Muscle layer of colon (tissue), 2 donors: ENCODE measurements around the gene CIRBP.
"Not testable (repeated sequence)": the region's sequence is repeated elsewhere in the genome, so short reads cannot be mapped to it uniquely, and the experiment has no call there.

Experiments
- H3K27ac ChIP-seq: one replicate; pipeline ENCODE4 v1.7.0; 2013; ENCODE audit warnings: low read depth, mild to moderate bottlenecking, low read length, moderate library complexity
- H3K27me3 ChIP-seq, 2 donors: one replicate each; pipeline ENCODE4 v1.7.0; 2013; ENCODE audit warnings: low read length in 2 of 2, mild to moderate bottlenecking in 2 of 2; ENCODE audit not compliant: insufficient read depth in 2 of 2, control insufficient read depth in 1 of 2
- H3K36me3 ChIP-seq: one replicate; pipeline ENCODE4 v1.7.0; 2013; ENCODE audit warnings: mild to moderate bottlenecking, low read length; ENCODE audit not compliant: insufficient read depth
- H3K4me1 ChIP-seq: one replicate; pipeline ENCODE4 v1.7.0; 2013; ENCODE audit warnings: mild to moderate bottlenecking, low read length; ENCODE audit not compliant: insufficient read depth
- H3K4me3 ChIP-seq, 2 donors: one replicate each; pipeline ENCODE4 v1.7.0; 2013; ENCODE audit warnings: low read length in 2 of 2, low read depth in 1 of 2, mild to moderate bottlenecking in 1 of 2, moderate library complexity in 1 of 2
- H3K9ac ChIP-seq: one replicate; pipeline ENCODE4 v1.7.0; 2013; ENCODE audit warnings: low read length
- H3K9me3 ChIP-seq: one replicate; pipeline ENCODE4 v1.7.0; 2013; ENCODE audit warnings: mild to moderate bottlenecking, low read length
- donor health status: abdominal sarcoma.
- donor health status: Adenocarcinoma of cecum.

The CIRBP gene

DNA sequence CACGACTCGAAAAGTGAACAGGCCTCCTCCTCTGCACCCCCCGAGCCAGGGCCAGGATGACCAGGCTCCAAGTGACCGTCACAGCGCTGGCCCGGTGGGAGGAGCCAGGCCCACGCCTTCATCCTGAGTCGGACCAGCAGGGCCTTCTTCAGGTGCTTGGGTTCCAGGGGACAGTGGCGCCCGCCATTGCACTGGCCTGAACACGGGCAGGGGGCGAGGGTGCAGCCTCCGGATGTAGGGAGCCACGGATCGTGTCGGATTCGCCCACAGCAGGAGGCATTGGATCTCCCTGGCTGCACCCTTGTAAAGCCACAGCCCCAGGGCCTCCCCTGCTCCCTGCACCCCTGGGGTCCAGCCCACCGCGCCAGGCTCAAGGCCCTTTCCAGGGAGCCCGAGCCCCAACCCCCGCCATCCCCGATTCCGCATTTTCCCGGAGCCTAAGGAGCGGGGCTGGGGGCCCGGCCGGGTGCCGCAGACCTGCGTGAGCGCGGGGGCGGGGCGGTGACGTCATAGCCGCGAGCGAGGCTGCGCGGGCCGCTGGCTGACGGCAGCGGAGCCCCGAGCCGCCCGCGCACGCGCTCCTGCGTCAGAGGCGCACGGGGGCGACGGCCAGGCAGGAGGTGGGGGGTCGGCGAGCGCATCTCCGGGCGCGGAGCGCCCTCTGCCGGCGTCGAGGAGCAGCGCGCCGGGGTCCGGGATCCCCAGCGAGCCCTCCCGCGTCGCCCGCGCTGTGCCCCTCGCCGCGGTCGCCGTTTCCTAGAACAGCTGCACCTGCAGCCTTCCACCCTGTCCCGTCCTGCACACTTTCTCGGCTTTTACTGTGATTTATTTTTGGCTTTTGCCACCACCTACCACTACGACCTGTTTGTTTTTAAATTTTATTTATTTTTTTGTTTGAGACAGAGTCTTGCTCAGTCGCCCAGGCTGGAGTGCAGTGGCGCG, 29.1 kb upstream of the CIRBP start:
- H3K4me1 ChIP-seq, result peaks cover 41% of the 10 kb centered on the region
- no peak overlapping the region for H3K9ac ChIP-seq
- H3K4me3 ChIP-seq, result no peak overlapping the region
- H3K27me3 ChIP-seq, result peaks cover 0 to 8% of the 10 kb centered on the region in 2 donors
- H3K9me3 ChIP-seq, result no peaks in the 10 kb centered on the region
- H3K36me3 ChIP-seq, result peaks cover 4% of the 10 kb centered on the region
- peak overlapping the region; percentile 81 for H3K27ac ChIP-seq

DNA sequence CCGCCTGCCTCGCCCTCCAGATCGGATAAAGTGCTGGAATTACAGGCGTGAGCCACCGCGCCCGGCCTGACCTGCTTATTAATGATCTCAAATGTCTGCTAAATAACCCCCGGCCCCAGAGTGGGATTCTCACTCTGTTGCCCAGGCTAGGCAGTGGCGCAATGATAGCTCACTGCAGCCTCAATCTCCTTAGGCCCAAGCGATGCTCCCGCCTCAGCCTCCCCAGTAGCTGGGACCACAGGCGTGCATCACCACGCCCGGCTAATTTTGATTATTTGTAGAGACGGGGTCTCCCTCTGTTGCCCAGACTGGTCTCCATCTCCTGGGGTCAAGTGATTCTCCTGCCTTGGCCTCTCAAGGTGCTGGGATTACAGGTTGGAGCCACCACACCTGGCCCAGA, 28.2 kb upstream of the CIRBP start:
- Histone ChIP-seq H3K9ac (no peak overlapping the region), H3K4me3 (peak overlapping the region in 1 of 2 donors; percentile 64), H3K4me1 (peaks cover 49% of the 10 kb centered on the region)

DNA sequence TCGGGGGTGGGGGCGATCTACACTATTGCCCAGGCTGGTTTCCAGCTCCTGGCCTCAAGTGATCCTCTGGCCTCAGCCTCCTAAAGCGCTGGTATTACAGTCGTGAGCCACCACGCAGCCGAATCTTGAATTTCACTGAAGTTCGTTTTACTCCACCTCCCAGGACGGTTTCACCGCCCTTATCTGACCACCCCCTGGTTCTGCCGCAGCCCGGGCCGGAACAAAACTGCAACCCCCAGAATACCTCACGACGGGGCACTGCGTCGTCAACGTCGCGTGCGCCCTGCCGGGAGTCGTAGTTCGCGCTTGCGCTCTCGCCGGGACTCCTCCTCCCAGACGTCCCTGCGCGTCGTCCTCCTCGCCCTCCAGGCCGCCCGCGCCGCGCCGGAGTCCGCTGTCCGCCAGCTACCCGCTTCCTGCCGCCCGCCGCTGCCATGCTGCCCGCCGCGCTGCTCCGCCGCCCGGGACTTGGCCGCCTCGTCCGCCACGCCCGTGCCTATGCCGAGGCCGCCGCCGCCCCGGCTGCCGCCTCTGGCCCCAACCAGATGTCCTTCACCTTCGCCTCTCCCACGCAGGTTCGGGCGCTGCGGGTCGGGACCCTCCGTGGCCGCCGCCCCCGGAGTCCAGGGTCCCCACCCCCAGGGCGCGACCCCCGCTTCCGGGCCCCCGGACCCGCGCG, 27.6 kb upstream of the CIRBP start, which contains the start of gene ATP5F1D:
Gene ATP5F1D, plus strand, starts transcription at position 335 of the 679 bp plus-strand sequence. Its CDS starts 100 bp downstream, at position 435.
- Histone ChIP-seq H3K4me3 (peak within 1 kb of the TSS; percentile 64 to 79), H3K36me3 (peaks cover 4% of the 10 kb centered on the region), H3K27me3 (peaks cover 0 to under 1% of the 10 kb centered on the region in 2 donors), H3K27ac (peak within 1 kb of the TSS; percentile 97), H3K9ac (peak within 1 kb of the TSS; percentile 21), H3K4me1 (peaks cover 55% of the 10 kb centered on the region), H3K9me3 (no peaks in the 10 kb centered on the region)

More for the DNA sequence above, 28.2 kb upstream of the CIRBP start:
- Histone ChIP-seq H3K36me3 (peaks cover 4% of the 10 kb centered on the region), H3K27me3 (peaks cover 0 to 7% of the 10 kb centered on the region in 2 donors), H3K9me3 (no peaks in the 10 kb centered on the region), H3K27ac (no peak overlapping the region)

DNA sequence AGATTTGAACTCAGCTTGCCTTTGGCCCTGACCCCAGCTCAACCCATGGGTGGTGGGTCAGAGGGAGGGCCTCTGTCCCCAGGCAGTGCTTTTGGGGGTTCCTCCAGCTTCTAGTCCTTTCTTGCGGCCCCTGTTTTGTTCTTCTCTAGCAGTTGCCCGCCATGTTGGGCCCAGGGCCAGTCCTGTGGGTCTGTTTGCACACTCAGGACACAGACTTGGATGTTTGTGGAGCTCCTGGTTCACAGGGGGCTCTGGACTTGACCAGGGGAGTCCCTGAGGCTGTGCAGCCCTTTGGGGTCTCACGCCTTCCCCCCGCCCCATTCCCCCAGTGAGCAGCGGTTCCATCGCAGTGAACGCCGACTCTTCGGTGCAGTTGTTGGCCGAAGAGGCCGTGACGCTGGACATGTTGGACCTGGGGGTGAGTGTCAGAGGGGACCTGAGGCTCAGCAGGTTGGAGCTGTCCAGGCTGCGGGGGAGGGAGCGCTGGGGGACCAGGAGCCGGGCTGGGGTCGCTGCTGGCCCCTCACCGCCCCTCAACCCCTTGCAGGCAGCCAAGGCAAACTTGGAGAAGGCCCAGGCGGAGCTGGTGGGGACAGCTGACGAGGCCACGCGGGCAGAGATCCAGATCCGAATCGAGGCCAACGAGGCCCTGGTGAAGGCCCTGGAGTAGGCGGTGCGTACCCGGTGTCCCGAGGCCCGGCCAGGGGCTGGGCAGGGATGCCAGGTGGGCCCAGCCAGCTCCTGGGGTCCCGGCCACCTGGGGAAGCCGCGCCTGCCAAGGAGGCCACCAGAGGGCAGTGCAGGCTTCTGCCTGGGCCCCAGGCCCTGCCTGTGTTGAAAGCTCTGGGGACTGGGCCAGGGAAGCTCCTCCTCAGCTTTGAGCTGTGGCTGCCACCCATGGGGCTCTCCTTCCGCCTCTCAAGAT, 25.1 kb upstream of the CIRBP start:
- H3K4me3 ChIP-seq, result peak overlapping the region in 1 of 2 donors; percentile 35
- H3K4me1 ChIP-seq, result peaks cover 59% of the 10 kb centered on the region
- H3K36me3 ChIP-seq, result peaks cover 4% of the 10 kb centered on the region
- no peaks in the 10 kb centered on the region for H3K9me3 ChIP-seq
- H3K9ac ChIP-seq, result peak overlapping the region; percentile 57
- H3K27me3 ChIP-seq, result no peaks in the 10 kb centered on the region
- H3K27ac ChIP-seq, result peak overlapping the region; percentile 95

DNA sequence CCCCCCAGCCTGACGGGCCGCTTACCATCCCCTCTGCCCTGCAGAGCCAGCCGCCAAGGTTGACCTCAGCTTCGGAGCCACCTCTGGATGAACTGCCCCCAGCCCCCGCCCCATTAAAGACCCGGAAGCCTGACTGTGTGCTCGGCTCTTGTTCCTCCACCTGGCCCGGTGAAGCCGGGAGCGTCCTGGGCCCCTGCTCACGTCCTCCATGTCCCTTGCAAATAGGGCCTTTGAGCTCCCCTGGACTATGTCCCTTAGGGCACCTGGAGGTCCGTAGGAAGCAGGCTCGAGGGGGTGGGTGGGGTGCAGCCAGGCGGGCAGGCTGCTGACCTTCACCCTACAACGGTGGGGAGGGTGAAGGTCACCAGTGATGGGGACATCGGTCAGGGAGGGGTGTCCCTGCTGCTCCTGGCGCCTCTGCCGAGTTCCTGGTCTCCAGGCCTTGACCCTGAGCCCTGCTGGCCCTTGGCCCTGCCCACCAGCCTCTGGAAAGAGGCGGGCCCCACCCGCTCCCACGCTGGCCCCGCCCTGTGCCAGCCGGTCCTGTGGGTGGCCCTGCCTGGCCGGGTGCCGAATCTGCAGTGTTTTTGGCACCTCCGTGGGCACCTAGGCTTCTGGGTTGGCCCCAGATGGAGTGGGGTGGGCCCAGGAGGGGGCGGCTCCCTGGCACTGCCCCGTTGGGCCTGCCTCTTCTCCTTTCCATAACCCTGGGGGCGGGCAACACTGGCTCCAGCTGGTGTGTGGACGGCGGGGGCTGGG, 24.3 kb upstream of the CIRBP start:
- no peaks in the 10 kb centered on the region for H3K27me3 ChIP-seq
- peak overlapping the region; percentile 57 for H3K9ac ChIP-seq
- no peaks in the 10 kb centered on the region for H3K9me3 ChIP-seq
- H3K27ac ChIP-seq, result peak overlapping the region; percentile 95
- peaks cover 59% of the 10 kb centered on the region for H3K4me1 ChIP-seq
- H3K4me3 ChIP-seq, result peak overlapping the region; percentile 32 to 35
- peaks cover 4% of the 10 kb centered on the region for H3K36me3 ChIP-seq

DNA sequence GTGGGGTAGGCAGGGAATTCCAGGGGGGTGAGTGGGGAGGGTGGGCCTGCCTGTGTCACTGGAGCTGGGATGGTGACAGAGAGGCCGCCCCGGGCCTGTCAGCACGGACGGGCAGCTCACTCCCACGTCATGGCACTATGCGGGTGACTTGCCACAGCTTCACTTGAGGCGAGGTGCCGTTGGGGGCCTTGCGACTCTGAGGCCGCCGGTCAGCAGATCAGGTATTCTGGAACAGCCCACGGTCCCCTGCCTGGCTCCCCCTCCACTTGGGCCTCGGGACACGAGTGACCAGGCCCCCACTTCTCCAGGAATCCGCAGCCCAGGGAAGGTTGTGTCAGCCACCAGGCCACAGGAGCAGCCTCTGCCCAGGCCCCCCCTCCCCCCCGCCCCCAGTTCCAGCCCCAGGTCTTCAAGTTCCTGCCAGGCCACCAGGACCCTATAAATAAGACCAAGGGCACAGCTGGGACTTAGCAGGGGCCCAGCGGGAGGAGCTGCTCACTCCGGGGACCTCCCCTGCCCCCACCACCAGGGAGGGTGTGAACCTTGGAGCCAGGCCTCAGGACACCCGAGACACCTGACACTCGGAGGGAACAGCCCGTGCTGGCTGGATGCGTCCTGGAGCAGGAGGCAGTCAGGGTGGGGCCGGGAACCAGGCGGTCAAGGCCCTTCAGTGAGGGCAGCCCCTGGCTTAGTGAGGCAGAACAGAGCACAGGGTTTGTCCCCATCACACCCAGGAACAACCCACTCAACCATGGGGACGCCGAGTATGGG, 23.5 kb upstream of the CIRBP start:
- no peak overlapping the region for H3K4me3 ChIP-seq
- peaks cover 59% of the 10 kb centered on the region for H3K4me1 ChIP-seq
- H3K36me3 ChIP-seq, result peaks cover 4% of the 10 kb centered on the region
- H3K27ac ChIP-seq, result peak overlapping the region; percentile 95
- H3K9ac ChIP-seq, result peak overlapping the region; percentile 57
- no peaks in the 10 kb centered on the region for H3K9me3 ChIP-seq
- no peaks in the 10 kb centered on the region for H3K27me3 ChIP-seq

DNA sequence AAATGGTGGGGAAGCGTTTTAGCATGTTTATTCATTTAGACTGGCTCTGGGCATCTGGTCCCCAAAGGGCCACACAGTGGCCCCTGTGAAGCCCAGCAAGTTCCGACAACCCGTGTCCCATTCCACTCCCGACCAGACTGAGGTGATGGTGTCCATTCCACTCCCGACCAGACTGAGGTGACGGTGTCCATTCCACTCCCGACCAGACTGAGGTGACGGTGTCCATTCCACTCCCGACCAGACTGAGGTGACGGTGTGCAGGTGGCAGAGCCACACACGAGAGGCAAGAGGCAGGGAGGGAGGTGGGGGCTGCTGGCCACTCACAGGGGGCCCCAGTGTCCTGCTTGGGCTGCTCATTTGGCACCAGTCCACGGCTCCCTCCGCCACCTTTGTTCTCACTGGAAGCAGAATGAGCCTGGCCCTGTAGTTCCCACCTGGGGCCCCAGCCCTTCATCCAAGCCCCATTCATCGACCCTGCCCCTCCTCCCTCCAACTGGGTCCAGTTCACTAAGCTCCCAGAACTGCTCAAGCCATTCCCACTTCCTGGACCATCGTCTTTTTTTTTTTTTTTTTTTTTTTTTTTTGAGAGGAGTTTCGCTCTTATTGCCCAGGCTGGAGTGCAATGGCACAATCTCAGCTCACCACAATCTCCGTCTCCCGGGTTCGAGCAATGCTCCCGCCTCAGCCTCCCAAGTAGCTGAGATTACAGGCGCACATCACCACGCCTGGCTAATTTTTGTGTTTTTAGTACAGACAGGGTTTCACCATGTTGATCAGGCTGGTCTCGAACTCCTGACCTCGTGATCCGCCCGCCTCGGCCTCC, 22.7 kb upstream of the CIRBP start:
- Histone ChIP-seq H3K4me1 (peaks cover 52% of the 10 kb centered on the region), H3K27ac (peak overlapping the region; percentile 95)
- not testable (repeated sequence) for H3K4me3 ChIP-seq, H3K9ac ChIP-seq, H3K9me3 ChIP-seq, H3K27me3 ChIP-seq, H3K36me3 ChIP-seq

DNA sequence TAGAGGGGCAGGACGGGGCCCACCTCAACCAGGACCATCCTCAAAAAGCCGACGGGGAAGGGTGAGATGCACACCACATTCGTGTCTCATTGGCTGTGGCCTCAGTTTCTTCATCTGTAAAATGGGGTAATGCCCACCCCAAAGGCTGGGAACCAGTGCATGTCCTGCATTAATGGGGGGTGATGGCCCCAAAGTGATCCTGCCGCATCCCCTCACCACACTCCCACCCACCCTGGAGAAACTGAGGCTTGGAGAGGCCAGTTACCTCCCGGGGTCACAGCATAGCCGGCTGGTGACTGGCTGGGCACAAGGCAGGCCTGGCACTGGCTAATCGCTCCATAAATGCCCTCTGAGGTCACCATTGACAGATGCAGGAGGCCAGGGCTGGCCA, 21.4 kb upstream of the CIRBP start:
- Histone ChIP-seq H3K36me3 (peaks cover 4% of the 10 kb centered on the region), H3K9ac (peak overlapping the region; percentile 33)

DNA sequence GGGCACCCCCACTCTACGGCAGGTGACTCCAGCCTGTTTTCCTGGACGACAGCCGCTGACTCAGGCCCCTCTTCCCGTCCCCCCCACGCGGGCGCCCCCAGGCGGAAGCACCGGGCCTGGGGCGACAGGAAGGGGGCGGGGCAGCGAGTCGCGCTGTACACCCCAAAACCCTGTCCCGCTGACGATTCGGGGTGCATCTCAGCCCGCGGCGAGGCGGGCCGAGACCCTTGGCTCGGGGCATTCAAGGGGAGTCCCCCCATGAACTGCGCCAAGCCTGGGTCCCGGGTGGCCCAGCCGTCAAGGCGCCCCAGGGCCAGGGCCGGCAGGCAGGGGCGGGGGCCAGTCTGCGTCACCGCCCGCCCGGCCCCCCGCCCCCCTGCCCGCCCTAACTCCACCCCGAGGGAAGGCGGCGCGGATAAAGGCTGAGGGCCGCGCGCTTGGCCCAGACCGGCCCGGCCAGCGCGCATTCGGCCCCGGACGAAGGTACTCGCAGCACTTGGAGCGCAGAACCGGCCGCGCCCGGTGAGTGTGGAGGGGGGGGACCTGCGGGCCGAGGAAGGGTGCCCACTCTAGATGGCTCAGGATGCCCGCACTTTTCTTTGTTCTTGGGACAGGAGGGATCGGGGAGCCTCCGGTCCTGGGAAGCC, 20.9 kb upstream of the CIRBP start, which contains the start of gene MIDN:
Gene MIDN, plus strand, starts transcription at position 445 of the 647 bp plus-strand sequence. CDS start 1,714 bp downstream, outside the sequence.
- Histone ChIP-seq H3K4me3 (peak within 1 kb of the TSS; percentile 61 to 63), H3K4me1 (peaks cover 41% of the 10 kb centered on the region), H3K9me3 (no peaks in the 10 kb centered on the region), H3K9ac (peak within 1 kb of the TSS; percentile 39), H3K27me3 (no peaks in the 10 kb centered on the region), H3K27ac (peak within 1 kb of the TSS; percentile 99), H3K36me3 (peaks cover 4% of the 10 kb centered on the region)

More for the DNA sequence above, 21.4 kb upstream of the CIRBP start:
- H3K4me3 ChIP-seq, result peak overlapping the region in 1 of 2 donors; percentile 63
- no peaks in the 10 kb centered on the region for H3K9me3 ChIP-seq
- H3K4me1 ChIP-seq, result peaks cover 46% of the 10 kb centered on the region
- H3K27me3 ChIP-seq, result no peaks in the 10 kb centered on the region
- H3K27ac ChIP-seq, result peak overlapping the region; percentile 99
